Fibroblast of villous mesenchyme (primary cell): ENCODE results near the gene SLC51A. TPM values are rescaled to one million over a fixed set of nuclear protein-coding genes. Genes with fewer than 3 reads are reported as not detected.

ENCODE experiments used
- DNase-seq: peaks from one replicate; pipeline ENCODE4 v3.0.0-alpha.2; 2010; ENCODE audit warnings: low read depth
- H3K4me3 ChIP-seq: 2 replicates; pipeline ENCODE4 v1.5.1; 2011; ENCODE audit warnings: low read depth, mild to moderate bottlenecking, low read length
- total RNA-seq: library from RNA; depleted of rRNA; stranded (reverse); fragments of >200 nt; gene quantifications from 2 replicates; pipeline ENCODE4 v1.2.3, GENCODE V29; 2012
- TF ChIP-seq, protein P1 (sequence below): IDR thresholded peaks from 2 replicates; pipeline ENCODE4 v1.5.1; 2012; ENCODE audit warnings: low read depth, mild to moderate bottlenecking, low read length; ENCODE audit not compliant: insufficient read depth

SLC51A gene
- total RNA-seq, 1 donor = not detected

DNA sequence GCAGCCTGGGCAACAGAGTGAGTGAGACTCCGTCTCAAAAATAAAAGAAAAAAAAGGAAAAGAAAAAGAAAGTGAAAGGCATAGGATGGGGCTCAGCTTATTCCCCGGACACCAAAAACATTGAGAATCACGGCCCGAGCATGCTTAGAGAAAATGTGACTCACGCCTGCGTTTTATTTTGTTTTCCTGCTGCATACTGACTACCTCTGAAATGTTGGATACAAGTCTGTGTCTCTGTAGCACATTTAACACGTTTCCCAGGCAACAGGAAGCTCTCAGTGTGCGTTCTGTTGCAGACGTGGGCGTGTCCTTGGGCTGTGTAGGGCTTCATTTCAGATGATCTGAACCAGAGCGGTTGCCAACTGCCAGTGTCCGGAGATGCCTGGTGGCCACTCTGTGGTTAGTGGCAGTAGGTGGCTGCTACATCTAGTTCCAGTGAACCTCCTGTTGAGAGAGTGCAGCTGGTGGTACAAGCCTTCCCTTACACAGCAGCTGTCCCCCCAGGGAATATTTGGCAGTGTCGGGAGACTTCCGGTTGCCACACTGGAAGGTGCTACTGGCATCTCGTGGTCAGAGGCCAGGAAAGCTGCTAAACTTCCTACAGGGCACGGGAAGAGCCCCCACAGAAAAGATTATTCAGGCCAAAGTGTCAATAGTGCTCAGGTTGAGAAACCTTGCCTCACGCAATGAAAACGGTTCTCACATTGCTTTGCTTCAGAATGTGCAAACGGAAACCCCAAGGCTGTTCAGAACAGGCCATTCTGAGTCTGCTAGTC lies 3.0 kb downstream of the SLC51A start:
- TF ChIP-seq, protein P1, sequence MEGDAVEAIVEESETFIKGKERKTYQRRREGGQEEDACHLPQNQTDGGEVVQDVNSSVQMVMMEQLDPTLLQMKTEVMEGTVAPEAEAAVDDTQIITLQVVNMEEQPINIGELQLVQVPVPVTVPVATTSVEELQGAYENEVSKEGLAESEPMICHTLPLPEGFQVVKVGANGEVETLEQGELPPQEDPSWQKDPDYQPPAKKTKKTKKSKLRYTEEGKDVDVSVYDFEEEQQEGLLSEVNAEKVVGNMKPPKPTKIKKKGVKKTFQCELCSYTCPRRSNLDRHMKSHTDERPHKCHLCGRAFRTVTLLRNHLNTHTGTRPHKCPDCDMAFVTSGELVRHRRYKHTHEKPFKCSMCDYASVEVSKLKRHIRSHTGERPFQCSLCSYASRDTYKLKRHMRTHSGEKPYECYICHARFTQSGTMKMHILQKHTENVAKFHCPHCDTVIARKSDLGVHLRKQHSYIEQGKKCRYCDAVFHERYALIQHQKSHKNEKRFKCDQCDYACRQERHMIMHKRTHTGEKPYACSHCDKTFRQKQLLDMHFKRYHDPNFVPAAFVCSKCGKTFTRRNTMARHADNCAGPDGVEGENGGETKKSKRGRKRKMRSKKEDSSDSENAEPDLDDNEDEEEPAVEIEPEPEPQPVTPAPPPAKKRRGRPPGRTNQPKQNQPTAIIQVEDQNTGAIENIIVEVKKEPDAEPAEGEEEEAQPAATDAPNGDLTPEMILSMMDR = no peak
- peak; percentile 91 for DNase-seq
- H3K4me3 ChIP-seq = peak overlapping the region; percentile 45

GRCh38 chr3:196219970-196220311 lies 3.6 kb downstream of the SLC51A start:
- TF ChIP-seq, protein P1 = no peak
- DNase-seq = no peak
- peak overlapping the region; percentile 45 for H3K4me3 ChIP-seq

DNA sequence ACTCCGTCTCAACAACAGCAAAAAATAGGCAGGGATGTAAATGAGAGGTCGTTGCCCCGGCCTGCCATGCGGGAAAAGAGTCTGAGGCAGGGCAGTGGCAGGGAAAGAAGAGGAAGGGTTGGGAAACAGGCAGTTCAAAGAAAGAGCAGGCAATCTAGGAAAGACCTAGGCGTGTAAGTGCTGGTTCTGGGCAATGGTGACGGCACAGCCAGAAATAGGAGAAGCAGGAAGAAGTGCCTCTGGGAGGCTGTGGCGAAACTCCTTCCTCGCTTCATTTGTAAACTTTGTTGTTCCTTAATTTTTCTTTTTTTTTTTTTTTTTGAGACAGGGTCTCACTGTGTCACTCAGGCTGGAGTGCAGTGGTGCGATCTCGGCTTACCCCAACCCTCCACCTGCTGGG lies 4.3 kb downstream of the SLC51A start:
- DNase-seq = no peak
- H3K4me3 ChIP-seq = no peak overlapping the region
- TF ChIP-seq, protein P1 = no peak

DNA sequence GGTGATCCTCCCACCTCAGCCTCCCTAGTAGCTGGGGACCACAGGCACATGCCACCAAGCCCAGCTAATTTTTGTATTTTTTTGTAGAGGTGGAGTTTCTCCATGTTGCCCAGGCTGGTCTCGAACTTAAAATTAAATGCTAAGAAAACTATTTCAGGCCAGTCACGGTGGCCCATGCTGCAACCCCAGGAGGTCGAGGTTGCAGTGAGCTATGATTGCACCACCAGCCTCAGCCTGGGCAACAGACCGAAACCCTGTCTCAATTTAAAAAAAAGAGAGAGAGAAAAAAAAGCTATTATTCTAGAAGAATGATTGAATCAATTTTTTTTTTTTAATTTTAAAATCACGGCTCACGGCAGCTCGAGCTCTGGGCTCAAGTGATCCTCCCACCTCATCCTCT lies 4.7 kb downstream of the SLC51A start:
- no peak for DNase-seq
- no peak overlapping the region for H3K4me3 ChIP-seq
- TF ChIP-seq, protein P1 = no peak

GRCh38 chr3:196222876-196223595 lies 6.7 kb downstream of the SLC51A start:
- DNase-seq = no peak
- TF ChIP-seq, protein P1 = no peak
- no peak overlapping the region for H3K4me3 ChIP-seq

DNA sequence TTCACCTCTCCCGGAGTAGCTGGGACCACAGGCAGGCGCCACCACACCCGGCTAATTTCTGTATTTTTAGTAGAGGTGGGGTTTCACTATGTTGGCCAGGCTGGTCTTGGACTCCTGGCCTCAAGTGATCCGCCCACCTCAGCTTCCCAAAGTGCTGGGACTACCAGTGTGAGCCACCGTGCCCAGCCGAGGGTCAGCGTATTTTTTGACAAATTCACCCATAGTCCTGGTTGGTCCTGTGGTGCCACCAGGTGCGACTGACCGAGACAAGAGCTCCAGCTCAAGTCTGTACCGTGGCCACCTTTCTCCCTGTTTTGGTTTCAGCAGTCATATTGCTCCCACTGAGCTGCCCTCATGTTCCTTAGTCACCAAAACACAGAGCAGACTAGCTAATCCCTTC lies 8.8 kb downstream of the SLC51A start:
- DNase-seq = no peak
- H3K4me3 ChIP-seq = no peak overlapping the region
- TF ChIP-seq, protein P1 = no peak
